Measurements from ENCODE around the gene ERC2. TPM values are rescaled to one million over a fixed set of nuclear protein-coding genes. Genes with fewer than 3 reads are reported as not detected.

The ERC2 gene
- total RNA-seq, 2 donors from 2014 or later: 16.1 to 22.8 TPM

GRCh38 chr3:55570271-55570711, 898.0 kb downstream of the ERC2 start:
- no peak overlapping the region for H3K4me3 Mint-ChIP-seq
- H3K9me3 Mint-ChIP-seq: no peaks in the 10 kb centered on the region
- WGBS, 2 experiments (ENCODE audit: insufficient coverage in 1 of 2, insufficient read length in 1 of 2): 84 to 89% methylated on average over 5 to 9 of the region's 9 CpGs
- Histone ChIP-seq H3K4me3 (ENCODE audit: low read length) (no peak overlapping the region), H3K4me1 (ENCODE audit: control insufficient read depth, insufficient read depth, low read length) (peaks cover 3% of the 10 kb centered on the region), H3K27ac (ENCODE audit: low read depth, low read length) (no peak overlapping the region), H3K36me3 (ENCODE audit: control insufficient read depth, insufficient read depth, low read length) (no peaks in the 10 kb centered on the region), H3K27me3 (ENCODE audit: control insufficient read depth, insufficient read depth, low read length, poor library complexity, severe bottlenecking) (no peaks in the 10 kb centered on the region), H3K9ac (ENCODE audit: extremely low read depth, low read length, poor library complexity, severe bottlenecking) (no peak overlapping the region), H3K9me3 (ENCODE audit: control insufficient read depth, low read length) (no peaks in the 10 kb centered on the region)
- H3K36me3 Mint-ChIP-seq (ENCODE audit: low read depth): no peaks in the 10 kb centered on the region
- DNase-seq: no peak
- peaks cover 32% of the 10 kb centered on the region for H3K4me1 Mint-ChIP-seq
- TF ChIP-seq, protein P1, sequence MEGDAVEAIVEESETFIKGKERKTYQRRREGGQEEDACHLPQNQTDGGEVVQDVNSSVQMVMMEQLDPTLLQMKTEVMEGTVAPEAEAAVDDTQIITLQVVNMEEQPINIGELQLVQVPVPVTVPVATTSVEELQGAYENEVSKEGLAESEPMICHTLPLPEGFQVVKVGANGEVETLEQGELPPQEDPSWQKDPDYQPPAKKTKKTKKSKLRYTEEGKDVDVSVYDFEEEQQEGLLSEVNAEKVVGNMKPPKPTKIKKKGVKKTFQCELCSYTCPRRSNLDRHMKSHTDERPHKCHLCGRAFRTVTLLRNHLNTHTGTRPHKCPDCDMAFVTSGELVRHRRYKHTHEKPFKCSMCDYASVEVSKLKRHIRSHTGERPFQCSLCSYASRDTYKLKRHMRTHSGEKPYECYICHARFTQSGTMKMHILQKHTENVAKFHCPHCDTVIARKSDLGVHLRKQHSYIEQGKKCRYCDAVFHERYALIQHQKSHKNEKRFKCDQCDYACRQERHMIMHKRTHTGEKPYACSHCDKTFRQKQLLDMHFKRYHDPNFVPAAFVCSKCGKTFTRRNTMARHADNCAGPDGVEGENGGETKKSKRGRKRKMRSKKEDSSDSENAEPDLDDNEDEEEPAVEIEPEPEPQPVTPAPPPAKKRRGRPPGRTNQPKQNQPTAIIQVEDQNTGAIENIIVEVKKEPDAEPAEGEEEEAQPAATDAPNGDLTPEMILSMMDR (conservative IDR thresholded peaks at IDR 0.05): no peak
- H3K27me3 Mint-ChIP-seq (ENCODE audit: insufficient read depth): peaks cover 10% of the 10 kb centered on the region
- peak overlapping the region; percentile 60 for H3K27ac Mint-ChIP-seq

DNA sequence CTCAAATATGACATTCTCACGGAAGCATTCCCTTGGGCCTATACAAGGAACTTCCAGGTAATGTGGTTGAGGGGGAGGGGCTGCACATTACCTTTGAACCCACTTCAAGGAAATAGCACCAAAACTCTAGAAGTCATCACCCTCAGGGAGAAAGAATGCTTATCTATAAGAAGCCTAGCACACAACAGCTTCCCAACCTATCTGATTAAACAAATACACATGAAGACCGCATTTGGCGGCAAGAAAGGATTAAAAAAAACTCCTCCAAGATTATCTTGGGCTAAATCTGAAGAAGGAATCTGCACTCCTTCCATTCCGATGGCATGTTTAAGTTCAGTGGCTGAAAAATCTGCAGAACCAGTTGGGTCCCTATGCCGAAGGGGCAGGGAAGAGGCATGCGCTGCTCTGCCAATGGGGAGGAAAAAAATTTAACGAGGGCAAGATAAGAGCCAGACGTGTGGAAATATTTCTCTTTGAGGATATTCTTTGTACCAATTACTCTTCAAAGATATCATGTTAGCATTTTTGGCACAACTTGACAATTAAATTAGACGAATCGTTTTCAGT, 899.2 kb downstream of the ERC2 start:
- TF ChIP-seq, protein P1 (conservative IDR thresholded peaks at IDR 0.05): no peak
- Histone ChIP-seq H3K9ac (ENCODE audit: extremely low read depth, low read length, poor library complexity, severe bottlenecking) (no peak overlapping the region), H3K36me3 (ENCODE audit: control insufficient read depth, insufficient read depth, low read length) (no peaks in the 10 kb centered on the region), H3K9me3 (ENCODE audit: control insufficient read depth, low read length) (no peaks in the 10 kb centered on the region), H3K4me3 (ENCODE audit: low read length) (no peak overlapping the region), H3K27ac (ENCODE audit: low read depth, low read length) (no peak overlapping the region), H3K4me1 (ENCODE audit: control insufficient read depth, insufficient read depth, low read length) (peaks cover 3% of the 10 kb centered on the region), H3K27me3 (ENCODE audit: control insufficient read depth, insufficient read depth, low read length, poor library complexity, severe bottlenecking) (no peaks in the 10 kb centered on the region)
- no peak overlapping the region for H3K4me3 Mint-ChIP-seq
- 78 to 84% methylated on average over 9 of the region's 10 CpGs for WGBS, 2 experiments (ENCODE audit: insufficient coverage in 1 of 2, insufficient read length in 1 of 2)
- H3K36me3 Mint-ChIP-seq (ENCODE audit: low read depth): no peaks in the 10 kb centered on the region
- peaks cover 6% of the 10 kb centered on the region for H3K27me3 Mint-ChIP-seq (ENCODE audit: insufficient read depth)
- H3K4me1 Mint-ChIP-seq: peaks cover 32% of the 10 kb centered on the region
- H3K9me3 Mint-ChIP-seq: no peaks in the 10 kb centered on the region
- no peak overlapping the region for H3K27ac Mint-ChIP-seq
- no peak for DNase-seq

DNA sequence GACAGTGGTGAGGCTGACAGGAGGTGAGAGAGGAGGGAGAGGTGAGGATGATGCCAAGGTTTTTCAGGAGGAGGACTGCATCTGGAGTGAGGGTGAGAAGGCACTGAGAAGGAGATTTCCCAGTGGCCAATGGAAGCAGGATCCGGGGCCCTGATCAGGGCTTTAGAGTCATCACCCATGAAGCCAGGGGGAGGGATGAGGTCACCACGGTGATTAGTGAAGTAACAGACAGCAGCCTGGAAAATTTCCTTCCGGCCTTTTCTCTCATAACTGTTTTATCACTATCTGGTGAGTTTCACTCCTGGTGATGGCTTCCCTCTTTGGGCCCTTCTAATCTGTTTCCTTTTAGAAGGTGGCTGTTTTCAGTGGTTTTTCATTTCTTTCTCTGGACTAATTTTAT, 900.7 kb downstream of the ERC2 start:
- Histone ChIP-seq H3K9me3 (ENCODE audit: control insufficient read depth, low read length) (no peaks in the 10 kb centered on the region), H3K36me3 (ENCODE audit: control insufficient read depth, insufficient read depth, low read length) (no peaks in the 10 kb centered on the region), H3K4me1 (ENCODE audit: control insufficient read depth, insufficient read depth, low read length) (peaks cover 3% of the 10 kb centered on the region), H3K27ac (ENCODE audit: low read depth, low read length) (no peak overlapping the region), H3K27me3 (ENCODE audit: control insufficient read depth, insufficient read depth, low read length, poor library complexity, severe bottlenecking) (no peaks in the 10 kb centered on the region), H3K4me3 (ENCODE audit: low read length) (no peak overlapping the region), H3K9ac (ENCODE audit: extremely low read depth, low read length, poor library complexity, severe bottlenecking) (no peak overlapping the region)
- Mint-ChIP-seq H3K36me3 (ENCODE audit: low read depth) (no peaks in the 10 kb centered on the region), H3K27me3 (ENCODE audit: insufficient read depth) (peaks cover 6% of the 10 kb centered on the region), H3K4me3 (no peak overlapping the region), H3K27ac (no peak overlapping the region), H3K9me3 (no peaks in the 10 kb centered on the region), H3K4me1 (peaks cover 32% of the 10 kb centered on the region)
- TF ChIP-seq, protein P1 (conservative IDR thresholded peaks at IDR 0.05): no peak
- 96 to 97% methylated on average over 3 of the region's 3 CpGs for WGBS, 2 experiments (ENCODE audit: insufficient coverage in 1 of 2, insufficient read length in 1 of 2)
- DNase-seq: no peak
